ENCODE results near the gene HEXIM2.

HEXIM2 gene

DNA sequence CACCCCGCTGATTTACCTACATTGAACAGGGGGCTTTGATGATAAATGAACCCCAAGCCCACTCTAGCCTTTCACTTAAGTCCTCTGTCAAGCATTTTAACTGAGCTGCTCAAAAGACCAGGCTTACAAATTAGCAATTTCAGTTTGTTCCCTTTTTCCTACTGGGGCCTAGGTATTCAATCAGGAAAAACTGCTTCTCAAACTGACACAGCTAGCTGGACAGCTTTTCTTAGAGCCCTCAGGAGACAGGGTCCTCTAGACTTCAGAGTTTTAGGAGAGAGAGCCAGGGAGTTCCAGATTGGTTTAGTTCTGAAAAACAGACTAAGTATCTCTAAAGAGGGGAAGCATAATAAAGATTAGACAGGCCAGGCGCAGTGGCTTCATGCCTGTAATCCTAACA lies 6.2 kb upstream of the HEXIM2 start:
- no peaks in the 10 kb centered on the region for H3K9me3 Mint-ChIP-seq
- DNase-seq (ENCODE audit: low spot score), result no peak
- no peak overlapping the region for H3K27ac Mint-ChIP-seq
- peaks cover 28% of the 10 kb centered on the region for H3K36me3 Mint-ChIP-seq (ENCODE audit: low read depth)
- H3K4me1 Mint-ChIP-seq (ENCODE audit: low read depth), result peaks cover 26% of the 10 kb centered on the region
- no peaks in the 10 kb centered on the region for H3K27me3 Mint-ChIP-seq (ENCODE audit: low read depth)
- H3K4me3 Mint-ChIP-seq, result no peak overlapping the region

DNA sequence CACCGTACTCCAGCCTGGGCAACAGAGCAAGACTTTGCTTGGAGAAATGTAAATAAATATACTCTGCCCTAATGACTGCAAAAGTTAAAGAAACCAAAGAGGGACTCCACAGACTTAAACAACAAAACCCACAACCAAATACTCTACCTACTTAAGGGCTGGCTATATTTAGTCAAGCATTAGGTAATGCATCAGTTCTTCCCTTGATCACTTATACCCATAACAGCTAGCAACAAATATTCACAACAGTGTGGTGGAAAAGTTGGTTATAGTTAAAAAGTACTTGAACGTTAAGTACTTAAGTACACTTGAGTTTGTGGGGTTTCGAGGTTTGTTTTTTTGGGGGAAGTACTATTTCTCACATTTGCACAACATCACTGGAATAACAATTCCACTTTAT lies 5.4 kb upstream of the HEXIM2 start:
- Mint-ChIP-seq H3K27ac (no peak overlapping the region), H3K4me3 (no peak overlapping the region), H3K36me3 (ENCODE audit: low read depth) (peaks cover 25% of the 10 kb centered on the region), H3K27me3 (ENCODE audit: low read depth) (no peaks in the 10 kb centered on the region), H3K4me1 (ENCODE audit: low read depth) (peaks cover 21% of the 10 kb centered on the region), H3K9me3 (no peaks in the 10 kb centered on the region)
- no peak for DNase-seq (ENCODE audit: low spot score)

DNA sequence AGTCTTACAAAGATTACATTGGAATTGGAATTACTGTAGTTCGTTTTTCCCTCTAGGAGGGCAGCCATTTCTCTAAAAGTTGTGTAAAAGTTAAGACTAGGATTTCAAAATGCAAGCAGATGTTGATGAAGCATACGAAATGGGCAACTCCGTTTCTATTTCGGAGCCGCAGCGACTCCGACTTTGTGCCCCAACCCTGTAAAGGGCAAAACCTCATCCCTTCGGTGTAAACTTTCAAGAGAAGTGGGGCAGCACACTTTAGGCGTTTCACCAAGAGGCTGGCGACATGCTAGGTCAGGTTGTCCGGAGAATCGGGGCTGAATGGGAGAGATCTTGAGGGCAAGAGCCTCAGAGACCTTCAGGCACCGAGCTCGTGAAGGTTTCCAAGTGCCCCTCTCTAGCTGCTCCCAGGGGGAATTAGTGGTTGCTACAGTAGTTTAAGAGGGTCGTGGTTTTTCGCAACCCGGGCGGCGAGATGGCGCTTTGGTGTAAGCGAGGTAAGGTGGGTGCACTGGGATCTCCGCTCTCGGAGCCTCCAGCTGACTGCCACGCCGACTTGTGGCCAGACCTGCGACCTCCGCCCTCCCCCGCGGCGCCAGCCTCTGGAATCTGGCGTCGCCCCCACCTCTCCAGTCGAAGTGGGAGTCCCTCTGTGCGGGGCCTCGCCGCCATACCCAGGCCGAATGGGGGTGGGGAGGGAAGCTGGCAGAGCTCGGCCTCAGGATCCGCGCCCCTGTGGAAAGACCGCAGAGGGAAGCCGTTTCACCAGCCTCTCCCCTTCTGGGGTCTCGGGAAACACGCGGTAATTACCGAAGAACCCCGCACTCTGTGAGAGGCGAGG lies 1.0 kb upstream of the HEXIM2 start:
- H3K4me1 Mint-ChIP-seq (ENCODE audit: low read depth), result peaks cover 29% of the 10 kb centered on the region

DNA sequence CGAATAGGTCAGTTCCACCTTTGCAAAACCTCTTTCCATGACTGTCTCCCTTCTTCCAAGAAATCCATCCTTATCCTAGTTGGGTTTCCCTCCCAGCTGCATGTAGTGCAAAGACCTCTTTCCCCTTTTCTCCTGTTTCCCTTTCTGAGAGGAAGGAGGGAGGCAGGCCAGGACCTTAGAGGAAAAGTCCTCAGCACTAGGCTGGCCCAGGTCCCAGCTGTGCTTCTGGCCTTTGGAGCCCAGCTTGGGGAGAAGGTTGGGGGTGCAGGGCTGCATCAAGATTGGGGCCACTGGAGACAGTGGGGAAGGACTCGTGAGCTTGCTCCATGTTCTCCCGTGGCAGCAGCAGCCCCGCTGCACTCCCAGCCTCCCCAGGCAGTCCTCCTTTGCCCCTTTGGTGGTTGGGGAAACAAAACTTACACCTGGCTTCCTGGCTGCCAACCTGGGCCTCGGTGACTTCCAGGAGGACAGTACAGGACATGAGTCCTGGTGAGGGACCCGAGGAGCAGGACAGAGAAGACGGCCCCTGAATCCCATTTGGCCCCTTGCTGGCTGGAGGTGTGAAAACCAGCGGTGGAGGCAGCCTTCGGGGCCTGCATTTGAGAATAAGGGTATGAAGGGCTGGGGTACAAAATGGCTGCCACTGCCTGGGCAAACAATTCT lies 481 bp downstream of the HEXIM2 start:
- DNase-seq (ENCODE audit: low spot score), result no peak
- H3K27me3 Mint-ChIP-seq (ENCODE audit: low read depth), result no peaks in the 10 kb centered on the region
- peak overlapping the region; percentile 98 for H3K4me3 Mint-ChIP-seq
- H3K4me1 Mint-ChIP-seq (ENCODE audit: low read depth), result peaks cover 29% of the 10 kb centered on the region
- peak overlapping the region; percentile 97 for H3K27ac Mint-ChIP-seq
- H3K9me3 Mint-ChIP-seq, result no peaks in the 10 kb centered on the region
- peaks cover 23% of the 10 kb centered on the region for H3K36me3 Mint-ChIP-seq (ENCODE audit: low read depth)

More for the DNA sequence above, 1.0 kb upstream of the HEXIM2 start:
- peaks cover 26% of the 10 kb centered on the region for H3K36me3 Mint-ChIP-seq (ENCODE audit: low read depth)
- H3K4me3 Mint-ChIP-seq, result peak overlapping the region; percentile 98
- no peaks in the 10 kb centered on the region for H3K9me3 Mint-ChIP-seq
- peak; percentile 59 for DNase-seq (ENCODE audit: low spot score)
- H3K27me3 Mint-ChIP-seq (ENCODE audit: low read depth), result no peaks in the 10 kb centered on the region
- peak overlapping the region; percentile 97 for H3K27ac Mint-ChIP-seq

DNA sequence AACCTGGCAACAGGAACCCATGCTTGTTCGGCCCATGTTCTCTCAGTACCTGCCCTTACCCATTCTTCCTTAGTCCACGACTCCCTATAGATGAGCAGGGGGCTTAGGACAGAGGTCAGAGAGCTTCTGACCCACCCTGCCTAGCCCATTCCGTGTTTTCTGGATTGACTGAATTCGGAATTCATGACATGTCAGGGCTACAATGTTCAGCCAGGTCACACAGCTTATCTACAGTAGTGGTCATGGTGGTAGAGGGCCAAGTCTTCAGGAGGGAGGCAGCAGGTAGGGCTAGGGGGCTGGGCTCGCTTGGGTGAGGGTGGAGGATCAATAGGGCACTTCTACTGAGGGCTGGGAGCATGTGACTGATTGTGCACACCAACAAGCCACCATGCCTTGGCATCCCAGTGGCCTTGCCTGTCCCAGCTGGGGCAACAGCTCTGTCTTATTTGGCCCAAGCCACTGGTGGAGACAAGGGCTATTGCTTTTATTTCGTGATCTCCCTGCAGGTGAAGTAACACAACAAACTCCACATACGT lies 3.1 kb downstream of the HEXIM2 start:
- H3K9me3 Mint-ChIP-seq, result no peaks in the 10 kb centered on the region
- H3K36me3 Mint-ChIP-seq (ENCODE audit: low read depth), result peaks cover 9% of the 10 kb centered on the region
- no peak overlapping the region for H3K27ac Mint-ChIP-seq
- no peak for DNase-seq (ENCODE audit: low spot score)
- H3K27me3 Mint-ChIP-seq (ENCODE audit: low read depth), result no peaks in the 10 kb centered on the region
- H3K4me1 Mint-ChIP-seq (ENCODE audit: low read depth), result peaks cover 18% of the 10 kb centered on the region
- H3K4me3 Mint-ChIP-seq, result no peak overlapping the region

DNA sequence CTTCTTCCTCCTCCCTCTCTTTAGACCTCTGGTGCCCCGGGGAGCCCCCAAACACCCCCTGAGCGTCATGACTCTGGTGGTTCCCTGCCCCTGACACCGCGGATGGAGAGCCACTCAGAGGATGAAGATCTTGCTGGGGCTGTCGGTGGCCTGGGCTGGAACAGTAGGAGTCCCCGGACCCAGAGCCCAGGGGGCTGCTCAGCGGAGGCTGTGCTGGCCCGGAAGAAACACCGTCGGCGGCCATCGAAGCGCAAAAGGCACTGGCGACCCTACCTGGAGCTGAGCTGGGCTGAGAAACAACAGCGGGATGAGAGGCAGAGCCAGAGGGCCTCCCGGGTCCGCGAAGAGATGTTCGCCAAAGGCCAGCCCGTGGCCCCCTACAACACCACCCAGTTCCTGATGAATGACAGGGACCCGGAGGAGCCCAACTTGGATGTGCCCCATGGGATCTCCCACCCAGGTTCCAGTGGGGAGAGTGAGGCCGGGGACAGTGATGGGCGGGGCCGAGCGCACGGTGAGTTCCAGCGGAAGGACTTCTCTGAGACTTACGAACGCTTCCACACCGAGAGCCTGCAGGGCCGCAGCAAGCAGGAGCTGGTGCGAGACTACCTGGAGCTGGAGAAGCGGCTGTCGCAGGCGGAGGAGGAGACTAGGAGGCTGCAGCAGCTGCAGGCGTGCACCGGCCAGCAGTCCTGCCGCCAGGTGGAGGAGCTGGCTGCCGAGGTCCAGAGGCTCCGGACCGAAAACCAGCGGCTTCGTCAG lies 7.5 kb downstream of the HEXIM2 start:
- peaks cover 27% of the 10 kb centered on the region for H3K4me1 Mint-ChIP-seq (ENCODE audit: low read depth)
- no peaks in the 10 kb centered on the region for H3K36me3 Mint-ChIP-seq (ENCODE audit: low read depth)
- DNase-seq (ENCODE audit: low spot score), result no peak
- no peak overlapping the region for H3K4me3 Mint-ChIP-seq
- no peak overlapping the region for H3K27ac Mint-ChIP-seq
- H3K9me3 Mint-ChIP-seq, result no peaks in the 10 kb centered on the region
- no peaks in the 10 kb centered on the region for H3K27me3 Mint-ChIP-seq (ENCODE audit: low read depth)

DNA sequence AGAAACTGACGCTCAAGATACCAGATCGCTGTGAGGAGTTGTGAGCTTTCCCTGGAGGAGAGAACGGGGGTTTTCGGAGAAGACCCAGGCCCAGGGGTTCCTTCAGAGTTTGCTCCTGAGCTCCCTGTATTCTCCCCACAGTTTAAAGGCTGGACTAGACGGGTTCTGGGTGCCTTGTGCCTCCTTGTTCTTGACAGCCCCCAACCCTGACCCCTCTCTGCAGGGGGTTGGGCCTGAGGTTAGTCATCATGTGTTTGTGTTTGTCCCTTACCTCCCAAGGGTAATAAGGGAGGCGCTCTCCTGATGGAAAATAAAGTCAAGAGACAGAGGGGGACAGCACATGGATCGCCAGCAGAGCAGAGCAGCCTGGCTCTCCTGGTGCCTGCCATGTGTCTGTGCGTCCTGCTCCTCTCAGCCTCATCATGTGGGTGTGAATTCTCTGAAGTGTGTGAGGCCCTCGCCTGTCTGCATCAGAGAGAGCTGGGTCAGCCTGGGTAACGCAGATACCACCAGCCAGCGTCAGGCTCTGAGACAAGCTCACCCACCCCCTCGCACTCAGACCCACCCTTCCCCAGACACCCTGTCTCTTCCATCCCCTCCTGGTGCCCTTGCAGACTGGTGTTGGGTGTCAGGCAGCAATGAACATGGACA lies 8.7 kb downstream of the HEXIM2 start:
- Mint-ChIP-seq H3K27ac (peak overlapping the region; percentile 31), H3K4me1 (ENCODE audit: low read depth) (peaks cover 21% of the 10 kb centered on the region), H3K9me3 (no peaks in the 10 kb centered on the region), H3K36me3 (ENCODE audit: low read depth) (no peaks in the 10 kb centered on the region), H3K4me3 (no peak overlapping the region), H3K27me3 (ENCODE audit: low read depth) (no peaks in the 10 kb centered on the region)
- DNase-seq (ENCODE audit: low spot score), result no peak

DNA sequence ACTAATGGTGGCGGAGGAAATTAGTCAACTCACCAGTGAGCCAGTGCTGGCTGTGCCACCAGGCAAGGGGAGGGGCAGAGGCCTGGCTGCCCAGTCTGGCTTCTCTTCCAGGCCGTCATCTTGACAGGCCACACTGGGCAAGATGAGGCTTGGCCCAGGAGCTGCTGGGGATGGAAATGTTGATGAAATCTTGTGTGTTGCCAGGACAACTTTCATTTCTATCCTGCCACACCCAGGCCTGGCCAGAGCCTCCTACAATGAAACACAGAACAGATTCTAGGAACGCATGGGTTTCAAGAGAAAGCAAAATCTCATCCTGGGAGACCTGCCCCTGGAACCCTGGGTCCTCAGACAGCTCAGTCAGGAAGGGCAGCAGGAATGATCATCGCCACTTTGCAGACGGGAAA lies 9.3 kb downstream of the HEXIM2 start:
- Mint-ChIP-seq H3K9me3 (no peaks in the 10 kb centered on the region), H3K4me3 (peak overlapping the region; percentile 38), H3K36me3 (ENCODE audit: low read depth) (no peaks in the 10 kb centered on the region), H3K4me1 (ENCODE audit: low read depth) (peaks cover 23% of the 10 kb centered on the region), H3K27ac (peak overlapping the region; percentile 31), H3K27me3 (ENCODE audit: low read depth) (no peaks in the 10 kb centered on the region)
- DNase-seq (ENCODE audit: low spot score), result no peak

DNA sequence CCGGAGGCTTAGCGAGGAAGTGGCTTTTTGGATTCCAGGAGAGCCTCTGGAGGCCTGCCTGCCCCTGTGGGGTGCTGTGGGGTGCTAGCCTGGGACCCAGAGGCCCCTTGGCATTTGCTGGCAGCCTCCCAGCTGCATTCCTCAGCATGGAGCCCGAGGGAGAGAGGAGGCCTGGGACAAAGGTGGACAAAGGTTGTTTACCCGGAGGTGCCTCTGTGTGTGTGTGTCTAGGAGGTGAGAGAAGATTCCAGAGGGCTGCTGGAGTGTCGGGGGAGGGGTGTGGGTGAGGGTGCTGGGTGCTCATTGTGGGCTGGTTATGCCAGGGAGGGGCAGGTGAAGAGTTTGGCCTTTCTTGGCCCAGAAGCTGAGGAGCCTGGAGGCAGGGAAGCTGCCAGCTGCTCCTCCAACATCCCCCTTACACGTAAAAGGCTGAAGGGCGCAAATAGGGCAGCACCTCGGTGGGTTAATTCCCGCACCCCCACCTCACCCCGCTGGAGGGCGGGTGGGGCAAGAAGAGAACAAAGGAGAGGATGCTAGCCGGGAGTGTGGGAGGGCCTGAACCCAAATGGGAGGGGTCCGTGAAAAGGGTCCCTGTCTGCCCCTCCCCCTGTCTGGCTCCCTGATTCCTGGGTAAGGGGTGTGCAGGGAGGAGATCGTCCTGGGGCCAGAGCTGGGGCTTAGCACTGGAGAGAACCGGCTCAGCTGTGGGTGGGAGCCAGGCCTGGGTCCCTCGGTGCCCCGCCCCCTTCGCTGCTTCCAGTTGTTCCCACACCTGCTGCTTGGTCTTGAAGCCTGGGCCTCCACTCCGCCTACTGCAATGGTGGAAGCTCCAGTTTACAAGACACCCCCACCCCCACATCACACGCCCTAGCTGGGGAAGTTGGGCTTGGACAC lies 9.9 kb downstream of the HEXIM2 start:
- H3K4me1 Mint-ChIP-seq (ENCODE audit: low read depth), result peaks cover 24% of the 10 kb centered on the region
- DNase-seq (ENCODE audit: low spot score), result no peak
- peak overlapping the region; percentile 38 for H3K4me3 Mint-ChIP-seq
- H3K27ac Mint-ChIP-seq, result peak overlapping the region; percentile 88
- H3K9me3 Mint-ChIP-seq, result no peaks in the 10 kb centered on the region
- H3K27me3 Mint-ChIP-seq (ENCODE audit: low read depth), result no peaks in the 10 kb centered on the region
- H3K36me3 Mint-ChIP-seq (ENCODE audit: low read depth), result no peaks in the 10 kb centered on the region

DNA sequence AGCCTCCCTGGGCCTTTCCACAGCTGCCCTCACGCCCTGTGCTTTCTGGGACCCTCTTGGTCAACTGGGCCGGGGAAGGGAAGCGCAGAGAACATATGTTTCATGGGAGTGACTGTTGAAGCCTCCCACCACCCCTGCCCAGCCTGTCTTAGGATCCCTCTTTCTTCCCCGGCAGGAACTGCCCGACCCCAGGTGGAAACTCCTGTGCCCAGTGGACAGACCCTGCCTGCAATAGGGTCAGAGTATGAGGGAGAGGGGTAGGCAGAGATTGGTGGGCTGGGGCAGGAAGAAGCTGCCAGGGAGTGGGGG lies 10.5 kb downstream of the HEXIM2 start:
- peak overlapping the region; percentile 88 for H3K27ac Mint-ChIP-seq
- H3K27me3 Mint-ChIP-seq (ENCODE audit: low read depth), result no peaks in the 10 kb centered on the region
- H3K36me3 Mint-ChIP-seq (ENCODE audit: low read depth), result no peaks in the 10 kb centered on the region
- peaks cover 24% of the 10 kb centered on the region for H3K4me1 Mint-ChIP-seq (ENCODE audit: low read depth)
- peak overlapping the region; percentile 12 for H3K4me3 Mint-ChIP-seq
- no peaks in the 10 kb centered on the region for H3K9me3 Mint-ChIP-seq
- no peak for DNase-seq (ENCODE audit: low spot score)

DNA sequence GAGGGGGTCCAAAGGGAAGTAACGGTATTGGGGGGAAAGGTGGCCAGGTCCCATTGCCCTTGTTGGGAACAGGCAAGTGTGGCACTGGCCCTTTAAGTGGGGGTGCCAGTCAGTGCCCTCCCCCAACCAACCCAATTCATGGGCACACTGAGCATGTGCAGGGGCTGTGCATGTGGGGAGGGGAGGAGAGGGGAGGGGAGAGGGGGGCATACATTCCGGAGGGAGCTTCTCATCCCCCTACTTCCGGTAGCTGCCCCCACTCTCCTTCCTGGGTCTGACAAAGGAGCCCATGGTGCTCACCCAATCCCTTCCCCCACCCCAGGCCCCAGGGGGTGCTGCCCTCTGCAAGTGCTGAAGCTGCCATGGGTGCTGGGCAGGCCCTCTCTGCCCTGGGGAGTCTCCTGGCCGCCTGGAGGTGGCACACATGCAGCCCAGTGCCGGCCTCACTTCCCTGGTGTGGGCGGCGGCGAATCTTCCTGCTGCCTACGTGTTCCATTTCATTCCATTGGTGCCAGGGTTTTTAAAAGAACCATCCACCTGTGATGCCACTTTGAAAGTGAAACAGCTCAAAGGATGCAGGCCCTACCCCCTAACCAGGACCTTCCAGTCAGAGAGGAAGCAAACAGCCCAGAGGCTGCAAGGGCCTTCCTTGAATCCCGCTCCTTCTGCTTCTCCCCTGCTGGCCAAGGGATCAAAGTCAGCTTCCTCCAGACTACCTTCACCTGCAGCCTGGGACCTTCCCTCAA lies 11.0 kb downstream of the HEXIM2 start:
- Mint-ChIP-seq H3K4me3 (peak overlapping the region; percentile 68), H3K27me3 (ENCODE audit: low read depth) (no peaks in the 10 kb centered on the region), H3K36me3 (ENCODE audit: low read depth) (no peaks in the 10 kb centered on the region), H3K27ac (peak overlapping the region; percentile 88), H3K9me3 (no peaks in the 10 kb centered on the region), H3K4me1 (ENCODE audit: low read depth) (peaks cover 24% of the 10 kb centered on the region)
- peak; percentile 40 for DNase-seq (ENCODE audit: low spot score)

DNA sequence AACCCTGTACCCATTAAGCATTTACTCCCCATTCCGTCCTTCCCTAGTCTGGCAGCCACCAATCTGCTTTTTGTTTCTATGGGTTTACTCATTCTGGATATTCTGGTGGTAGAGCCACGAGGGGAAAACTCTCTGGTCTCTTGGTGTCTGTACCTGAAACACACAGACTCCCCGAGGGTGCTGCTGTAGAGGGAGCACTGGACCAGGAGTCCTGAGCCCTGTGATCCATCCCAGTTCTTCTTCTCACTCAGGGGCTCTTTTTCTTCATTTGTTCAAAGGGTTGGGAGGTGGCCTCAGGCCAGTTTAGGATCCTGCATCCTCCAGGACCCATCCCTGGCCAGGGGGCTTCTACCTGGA lies 14.1 kb downstream of the HEXIM2 start:
- H3K4me3 Mint-ChIP-seq, result no peak overlapping the region
- no peaks in the 10 kb centered on the region for H3K36me3 Mint-ChIP-seq (ENCODE audit: low read depth)
- peaks cover 22% of the 10 kb centered on the region for H3K4me1 Mint-ChIP-seq (ENCODE audit: low read depth)
- no peak for DNase-seq (ENCODE audit: low spot score)
- H3K27ac Mint-ChIP-seq, result no peak overlapping the region
- no peaks in the 10 kb centered on the region for H3K27me3 Mint-ChIP-seq (ENCODE audit: low read depth)
- H3K9me3 Mint-ChIP-seq, result no peaks in the 10 kb centered on the region
